NCI-H146 treated with DMSO at 0.1 percent for 48 hours (cell line): ENCODE data around the gene RING1.

ENCODE experiments used
- DNase-seq: peaks from one replicate; lab custom pipeline; 2025; ENCODE audit not compliant: unreplicated experiment; lab: John Stamatoyannopoulos, UW

RING1 gene

GRCh38 chr6:33208091-33208967, at the start of gene RING1:
Gene RING1, plus strand, starts transcription at chr6:33208500. Its CDS starts 323 bp downstream, at chr6:33208823.
- DNase-seq = peak; percentile 48

DNA sequence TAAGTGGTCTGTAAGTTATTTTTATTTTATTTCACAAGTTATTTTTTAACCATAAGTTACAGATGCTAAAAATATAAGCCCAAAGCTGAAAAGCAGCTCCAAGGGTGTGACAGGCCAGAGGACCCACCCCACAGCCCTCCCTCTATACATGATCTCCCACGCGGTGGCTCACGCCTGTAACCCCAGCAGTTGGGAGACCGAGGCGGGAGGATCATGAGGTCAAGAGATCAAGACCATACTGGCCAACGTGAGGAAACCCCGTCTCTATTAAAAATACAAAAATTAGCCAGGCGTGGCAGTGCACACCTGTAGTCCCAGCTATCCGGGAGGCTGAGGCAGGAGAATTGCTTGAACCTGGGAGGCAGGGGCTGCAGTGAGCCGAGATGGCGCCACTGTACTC, 48.2 kb upstream of the RING1 start:
- DNase-seq = no peak

GRCh38 chr6:33160728-33161344, 47.5 kb upstream of the RING1 start:
- DNase-seq = no peak

- peak; percentile 20 for DNase-seq
These were observed 46.7 kb upstream of the RING1 start for GRCh38 chr6:33161354-33162331.

- no peak for DNase-seq
These were observed 44.8 kb upstream of the RING1 start for GRCh38 chr6:33163540-33163939.

DNA sequence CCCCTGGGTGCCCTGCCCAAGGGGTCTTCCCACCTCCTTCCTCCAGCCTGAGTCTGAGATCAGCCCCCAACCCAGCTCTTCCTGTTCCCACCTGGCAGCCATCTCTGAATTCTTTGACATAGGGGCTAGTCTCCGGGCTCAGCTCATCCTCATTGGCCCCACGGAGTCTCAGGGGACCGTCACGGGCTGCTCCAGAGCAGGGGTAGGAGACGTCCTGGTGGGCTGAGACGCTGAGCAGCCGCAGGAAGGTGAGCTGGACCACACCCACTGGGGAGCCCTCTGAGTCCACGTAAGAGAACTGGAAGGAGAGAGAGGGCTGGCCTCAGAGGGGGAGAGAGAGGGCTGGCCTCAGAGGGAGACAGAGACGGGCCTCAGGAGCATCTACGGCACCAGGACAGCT, 44.1 kb upstream of the RING1 start:
- DNase-seq = no peak

- DNase-seq = no peak
These were observed 43.5 kb upstream of the RING1 start for GRCh38 chr6:33164665-33165373.

GRCh38 chr6:33165581-33166258, 42.6 kb upstream of the RING1 start:
- no peak for DNase-seq

DNA sequence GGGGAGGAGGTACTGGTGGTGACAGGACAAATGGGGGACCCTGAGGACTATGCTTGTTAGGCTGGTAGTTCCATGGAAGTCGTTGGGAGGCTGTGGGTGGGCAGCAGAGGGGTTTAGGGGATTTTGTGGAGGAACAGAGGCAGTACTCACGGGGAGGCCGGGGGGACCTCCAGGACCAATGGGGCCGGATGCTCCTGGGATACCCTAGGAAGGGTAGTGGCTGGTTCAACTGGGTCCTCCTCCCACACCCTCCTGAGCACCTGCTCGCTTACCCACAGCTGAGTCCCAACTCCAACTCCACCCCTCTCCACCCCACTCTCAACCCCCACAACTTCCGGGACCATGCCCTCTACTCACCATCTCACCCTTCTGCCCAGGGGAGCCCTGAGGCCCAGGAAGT, 41.9 kb upstream of the RING1 start:
- DNase-seq = no peak

- DNase-seq = no peak
These were observed 41.5 kb upstream of the RING1 start for GRCh38 chr6:33166811-33167210.

- DNase-seq = no peak
These were observed 40.7 kb upstream of the RING1 start for GRCh38 chr6:33167374-33168283.

DNA sequence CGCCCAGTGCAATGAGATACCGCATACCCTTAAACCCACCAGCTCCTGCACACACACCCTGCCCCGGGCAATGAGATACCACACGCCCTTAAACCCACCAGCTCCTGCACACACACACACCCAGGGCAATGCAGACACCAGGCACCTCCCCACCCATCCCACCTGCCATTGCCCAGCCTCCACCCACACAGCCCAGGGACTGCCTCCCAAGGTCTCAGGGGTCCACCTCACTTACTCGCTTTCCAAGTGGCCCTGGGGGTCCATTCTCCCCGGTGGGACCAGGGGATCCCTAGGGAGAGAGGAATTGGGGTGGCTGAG, 40.1 kb upstream of the RING1 start:
- DNase-seq = no peak

- no peak for DNase-seq
These were observed 39.7 kb upstream of the RING1 start for GRCh38 chr6:33168639-33169038.

DNA sequence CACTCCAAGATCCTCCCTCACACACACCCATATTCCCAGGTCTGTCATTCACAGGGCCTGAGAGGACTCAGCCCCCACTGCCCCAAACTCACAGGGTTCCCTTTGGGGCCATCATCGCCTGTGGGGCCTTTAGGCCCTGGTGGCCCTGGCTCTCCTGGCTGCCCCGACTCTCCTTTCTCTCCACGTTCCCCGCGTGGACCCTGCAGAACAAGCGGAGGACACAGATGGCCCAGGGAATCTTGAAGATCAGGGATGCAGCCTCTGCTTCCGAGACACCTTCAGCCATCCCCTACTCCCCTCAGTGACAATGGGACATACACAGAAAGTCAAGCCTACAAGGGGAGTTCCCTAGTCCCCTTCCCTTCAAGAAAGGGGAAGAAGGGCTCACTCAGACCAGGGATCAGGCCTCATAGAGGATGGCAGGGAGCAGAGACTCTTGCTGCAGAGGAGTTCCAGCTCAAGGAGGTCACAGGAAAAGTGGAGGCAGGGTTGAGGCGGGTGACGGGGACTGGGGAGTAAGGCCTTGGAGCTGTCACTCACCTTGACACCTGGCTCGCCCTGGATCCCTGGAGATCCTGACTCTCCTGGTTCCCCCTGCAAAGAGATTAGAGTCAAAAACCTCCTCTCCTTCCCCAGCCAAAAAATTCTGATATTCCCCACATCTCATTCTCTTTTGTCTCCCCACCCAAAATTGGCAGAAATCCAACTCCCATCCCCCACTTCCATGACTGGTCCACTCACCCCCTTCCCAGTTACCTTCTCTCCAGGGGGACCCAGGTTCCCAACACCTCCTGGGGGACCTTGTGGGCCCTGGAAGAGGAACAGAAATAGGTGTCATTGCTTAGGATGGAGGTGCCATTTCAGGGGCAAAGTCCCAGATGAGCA, 38.8 kb upstream of the RING1 start:
- no peak for DNase-seq

GRCh38 chr6:33170176-33171015, 37.9 kb upstream of the RING1 start:
- no peak for DNase-seq

DNA sequence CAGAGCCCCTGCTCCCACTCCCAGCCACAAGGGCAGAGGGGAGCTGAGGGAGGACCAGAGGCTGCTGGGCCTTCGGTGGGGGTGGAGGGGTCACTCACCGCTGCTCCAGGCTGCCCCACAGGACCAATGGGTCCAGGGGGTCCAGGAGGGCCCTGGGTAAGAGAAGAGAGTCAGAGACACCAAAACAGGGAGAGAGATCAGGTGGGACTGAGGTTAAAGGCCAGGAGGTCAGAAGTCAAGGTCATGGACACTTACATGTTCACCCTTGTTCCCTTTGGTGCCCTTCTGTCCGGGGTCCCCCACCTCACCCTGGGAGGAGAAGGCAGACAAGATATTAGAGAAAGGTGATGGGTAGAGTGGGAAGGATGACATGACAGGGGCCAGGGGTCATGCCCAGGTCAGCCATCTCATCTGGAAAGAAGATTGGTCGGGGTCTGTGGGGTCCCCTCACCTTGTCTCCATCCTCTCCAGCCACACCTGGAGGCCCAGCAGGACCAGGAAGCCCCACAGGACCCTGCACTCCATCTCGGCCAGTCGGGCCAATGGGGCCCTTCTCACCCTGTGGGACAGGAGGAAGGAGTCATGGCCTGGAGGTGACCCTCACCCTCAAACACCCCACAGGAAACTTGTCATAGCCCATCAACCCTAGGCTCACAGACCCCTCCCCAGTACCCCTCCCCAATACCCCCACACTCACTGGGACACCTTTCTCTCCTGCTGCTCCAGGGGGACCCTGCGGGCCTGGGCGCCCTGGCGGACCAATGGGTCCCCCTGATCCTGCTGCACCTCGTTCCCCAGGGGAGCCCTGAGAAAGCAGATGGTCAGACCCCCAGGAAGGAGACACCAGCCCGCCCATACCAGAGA, 37.1 kb upstream of the RING1 start:
- no peak for DNase-seq
